ENCODE measurements around the gene TAS1R3. TPM values are rescaled to one million over a fixed set of nuclear protein-coding genes. Genes with fewer than 3 reads are reported as not detected.

Gene TAS1R3
- total RNA-seq, 1 donor from 2014 or later, result 1.3 TPM

GRCh38 chr1:1284221-1285101 lies 46.6 kb upstream of the TAS1R3 start:
- no peak overlapping the region for H3K4me3 Mint-ChIP-seq (ENCODE audit: unreplicated experiment)
- DNase-seq, result peak; percentile 25
- TF ChIP-seq CTCF (IDR thresholded peaks at IDR 0.05; ENCODE audit: partially characterized antibody, unreplicated experiment), result no peak
- H3K9me3 Mint-ChIP-seq (ENCODE audit: unreplicated experiment), result peaks cover 4% of the 10 kb centered on the region
- H3K36me3 Mint-ChIP-seq (ENCODE audit: unreplicated experiment), result no peaks in the 10 kb centered on the region
- no peaks in the 10 kb centered on the region for H3K4me1 Mint-ChIP-seq (ENCODE audit: low read depth, unreplicated experiment)
- H3K27me3 Mint-ChIP-seq (ENCODE audit: unreplicated experiment), result peaks cover 7% of the 10 kb centered on the region
- H3K27ac Mint-ChIP-seq (ENCODE audit: unreplicated experiment), result no peak overlapping the region

GRCh38 chr1:1285102-1285571 lies 45.9 kb upstream of the TAS1R3 start:
- peaks cover 8% of the 10 kb centered on the region for H3K27me3 Mint-ChIP-seq (ENCODE audit: unreplicated experiment)
- peak; percentile 19 for DNase-seq
- no peak for TF ChIP-seq CTCF (IDR thresholded peaks at IDR 0.05; ENCODE audit: partially characterized antibody, unreplicated experiment)
- peaks cover 4% of the 10 kb centered on the region for H3K9me3 Mint-ChIP-seq (ENCODE audit: unreplicated experiment)
- H3K36me3 Mint-ChIP-seq (ENCODE audit: unreplicated experiment), result no peaks in the 10 kb centered on the region
- no peak overlapping the region for H3K27ac Mint-ChIP-seq (ENCODE audit: unreplicated experiment)
- no peaks in the 10 kb centered on the region for H3K4me1 Mint-ChIP-seq (ENCODE audit: low read depth, unreplicated experiment)
- no peak overlapping the region for H3K4me3 Mint-ChIP-seq (ENCODE audit: unreplicated experiment)

GRCh38 chr1:1285611-1286311 lies 45.3 kb upstream of the TAS1R3 start:
- DNase-seq, result peak; percentile 34
- no peak for TF ChIP-seq CTCF (IDR thresholded peaks at IDR 0.05; ENCODE audit: partially characterized antibody, unreplicated experiment)
- Mint-ChIP-seq H3K36me3 (ENCODE audit: unreplicated experiment) (no peaks in the 10 kb centered on the region), H3K4me3 (ENCODE audit: unreplicated experiment) (no peak overlapping the region), H3K27ac (ENCODE audit: unreplicated experiment) (no peak overlapping the region), H3K27me3 (ENCODE audit: unreplicated experiment) (peaks cover 12% of the 10 kb centered on the region), H3K4me1 (ENCODE audit: low read depth, unreplicated experiment) (no peaks in the 10 kb centered on the region), H3K9me3 (ENCODE audit: unreplicated experiment) (peaks cover 4% of the 10 kb centered on the region)

GRCh38 chr1:1286313-1287261 lies 44.5 kb upstream of the TAS1R3 start:
- no peak for TF ChIP-seq CTCF (IDR thresholded peaks at IDR 0.05; ENCODE audit: partially characterized antibody, unreplicated experiment)
- Mint-ChIP-seq H3K4me1 (ENCODE audit: low read depth, unreplicated experiment) (no peaks in the 10 kb centered on the region), H3K9me3 (ENCODE audit: unreplicated experiment) (peaks cover 6% of the 10 kb centered on the region), H3K36me3 (ENCODE audit: unreplicated experiment) (no peaks in the 10 kb centered on the region), H3K4me3 (ENCODE audit: unreplicated experiment) (no peak overlapping the region), H3K27me3 (ENCODE audit: unreplicated experiment) (peaks cover 12% of the 10 kb centered on the region), H3K27ac (ENCODE audit: unreplicated experiment) (no peak overlapping the region)
- DNase-seq, result peak; percentile 22
